A549 (cell line): ENCODE results near the gene PTPRG. TPM values are rescaled to one million over a fixed set of nuclear protein-coding genes. Genes with fewer than 3 reads are reported as not detected.

Experiments
- ATAC-seq, 2 experiments: fragments of 200-7000 bp in 1 of 2; fragments of >200 bp in 1 of 2; cut with Nextera tagmentation in 1 of 2; cut with Tn5 transposase in 1 of 2; 3 replicates each; pipeline versions ENCODE4 v1.8.0 to v1.9.1; 2018 to 2020; ENCODE audit warnings: mild to moderate bottlenecking in 1 of 2, moderate library complexity in 1 of 2
- CTCF ChIA-PET: fragments of 300-600 bp; sonication (Branson Sonifier 250); formaldehyde crosslinking; extraction: SDS; loops from one replicate; lab custom pipeline; 2021; ENCODE audit warnings: antibody characterized with exemption, inconsistent platforms; lab: Yijun Ruan, JAX
- POLR2A ChIA-PET: fragments of 350-600 bp; formaldehyde crosslinking; extraction: SDS; loops from one replicate; lab custom pipeline; 2021; ENCODE audit warnings: antibody characterized with exemption, inconsistent platforms; lab: Yijun Ruan, JAX
- DNase-seq, 2 experiments: peaks; one replicate each; pipeline versions ENCODE4 v3.0.0 to v3.0.0-alpha.2; 2011 to 2016; ENCODE audit warnings: low read depth in 1 of 2, low spot score in 1 of 2
- FAIRE-seq: peaks from 2 replicates; lab custom pipeline; 2011; peaks lifted over from hg19 to GRCh38; lab: Jason Lieb, UNC
- H3K27ac ChIP-seq, 2 experiments: fragments of >200 bp; sonication (Bioruptor Twin); formaldehyde crosslinking; 3 replicates each; pipeline ENCODE4 v1.5.1; 2016 to 2017
- H3K4me1 ChIP-seq: fragments of >200 bp; sonication (Bioruptor Twin); formaldehyde crosslinking; 3 replicates; pipeline ENCODE4 v1.6.1; 2016
- H3K4me2 ChIP-seq: fragments of >200 bp; sonication (Bioruptor Twin); formaldehyde crosslinking; 3 replicates; pipeline ENCODE4 v1.6.1; 2016
- H3K4me3 ChIP-seq: fragments of >200 bp; sonication (Bioruptor Twin); formaldehyde crosslinking; 3 replicates; pipeline ENCODE4 v1.5.1; 2016
- H3K9me3 ChIP-seq: fragments of >200 bp; sonication (Bioruptor Twin); formaldehyde crosslinking; 3 replicates; pipeline ENCODE4 v1.6.1; 2016
- CEBPB ChIP-seq, 2 experiments: fragments of >200 bp in 1 of 2; sonication (Bioruptor Twin) in 1 of 2; formaldehyde crosslinking in 1 of 2; IDR thresholded peaks; 2 replicates each; pipeline ENCODE4 v1.6.1; 2012 to 2016
- CHD2 ChIP-seq: fragments of 150-350 bp; IDR thresholded peaks from 2 replicates; pipeline ENCODE4 v1.6.1; 2014; ENCODE audit warnings: low read length; ENCODE audit not compliant: partially characterized antibody
- CHD4 ChIP-seq: fragments of 200-600 bp; sonication (generic); IDR thresholded peaks from 2 replicates; pipeline ENCODE4 v1.6.1; 2016; ENCODE audit warnings: antibody characterized with exemption, mild to moderate bottlenecking, borderline replicate concordance
- EHF ChIP-seq: fragments of 250-450 bp; sonication (Bioruptor Pico); IDR thresholded peaks from 2 replicates; pipeline ENCODE4 v1.5.0; 2020; ENCODE audit warnings: mild to moderate bottlenecking
- EHMT2 ChIP-seq: fragments of 200-600 bp; sonication (generic); IDR thresholded peaks from 2 replicates; pipeline ENCODE4 v1.6.1; 2016; ENCODE audit warnings: antibody characterized with exemption, low read depth, mild to moderate bottlenecking, moderate library complexity
- EP300 ChIP-seq, 2 experiments: fragments of >200 bp; sonication (Bioruptor Twin); formaldehyde crosslinking; IDR thresholded peaks; 2 replicates in 1 of 2; 3 replicates in 1 of 2; pipeline ENCODE4 v1.6.1; 2016 to 2017
- ESRRA ChIP-seq: fragments of 150-350 bp; IDR thresholded peaks from 2 replicates; pipeline ENCODE4 v1.6.1; 2014; ENCODE audit warnings: mild to moderate bottlenecking, low read length, borderline replicate concordance
- FOXS1 ChIP-seq: fragments of 250-450 bp; sonication (Bioruptor Pico); IDR thresholded peaks from 2 replicates; pipeline ENCODE4 v1.5.0; 2020; ENCODE audit warnings: mild to moderate bottlenecking, moderate library complexity
- HEYL ChIP-seq: fragments of 250-450 bp; sonication (Bioruptor Pico); IDR thresholded peaks from 2 replicates; pipeline ENCODE4 v1.8.0; 2021; ENCODE audit warnings: mild to moderate bottlenecking, moderate library complexity
- HOXA7 ChIP-seq: fragments of 250-450 bp; sonication (Bioruptor Pico); IDR thresholded peaks from 2 replicates; pipeline ENCODE4 v1.5.0; 2020; ENCODE audit warnings: mild to moderate bottlenecking, moderate library complexity
- HOXB13 ChIP-seq: fragments of 250-450 bp; sonication (Bioruptor Pico); IDR thresholded peaks from 2 replicates; pipeline ENCODE4 v1.5.0; 2020; ENCODE audit warnings: low read depth, mild to moderate bottlenecking, moderate library complexity
- HOXB5 ChIP-seq: fragments of 250-450 bp; sonication (Bioruptor Pico); IDR thresholded peaks from 2 replicates; pipeline ENCODE4 v1.5.0; 2020; ENCODE audit warnings: mild to moderate bottlenecking, moderate library complexity
- JUN ChIP-seq, 2 experiments: fragments of >200 bp; sonication (Bioruptor Twin); formaldehyde crosslinking; IDR thresholded peaks; 2 replicates in 1 of 2; 3 replicates in 1 of 2; pipeline ENCODE4 v1.6.1; 2016 to 2017
- KDM1A ChIP-seq: fragments of 200-600 bp; sonication (generic); IDR thresholded peaks from 2 replicates; pipeline ENCODE4 v1.6.1; 2016; ENCODE audit warnings: low read depth, mild to moderate bottlenecking
- KDM5A ChIP-seq: fragments of 200-600 bp; sonication (generic); IDR thresholded peaks from 2 replicates; pipeline ENCODE4 v1.6.1; 2016; ENCODE audit warnings: antibody characterized with exemption, mild to moderate bottlenecking
- MAFK ChIP-seq: fragments of 450-650 bp; IDR thresholded peaks from 2 replicates; pipeline ENCODE4 v1.6.1; 2014; ENCODE audit not compliant: partially characterized antibody
- MYC ChIP-seq: IDR thresholded peaks from 2 replicates; pipeline ENCODE4 v1.6.1; 2012; ENCODE audit warnings: mild to moderate bottlenecking, inconsistent platforms, low read length, improper control_type of control experiment, borderline replicate concordance
- NFE2L2 ChIP-seq: fragments of 150-350 bp; conservative IDR thresholded peaks from 2 replicates; pipeline ENCODE4 v1.6.1; 2014; ENCODE audit warnings: low read length
- NPAS2 ChIP-seq: fragments of 250-450 bp; sonication (Bioruptor Pico); IDR thresholded peaks from 2 replicates; pipeline ENCODE4 v1.8.0; 2022; ENCODE audit warnings: mild to moderate bottlenecking, moderate library complexity, borderline replicate concordance
- NR3C1 ChIP-seq: fragments of >200 bp; sonication (Bioruptor Twin); formaldehyde crosslinking; IDR thresholded peaks from 3 replicates; pipeline ENCODE4 v1.6.1; 2017
- POLR2AphosphoS2 ChIP-seq: conservative IDR thresholded peaks from 2 replicates; pipeline ENCODE4 v1.6.1; 2012; ENCODE audit warnings: low read length, improper control_type of control experiment, inconsistent platforms
- SMC3 ChIP-seq: fragments of >200 bp; sonication (Bioruptor Twin); formaldehyde crosslinking; IDR thresholded peaks from 3 replicates; pipeline ENCODE4 v1.6.1; 2018; ENCODE audit warnings: inconsistent platforms
- SREBF2 ChIP-seq: fragments of 450-650 bp; IDR thresholded peaks from 2 replicates; pipeline ENCODE4 v1.6.1; 2014; ENCODE audit warnings: mild to moderate bottlenecking, moderate library complexity
- TFCP2L1 ChIP-seq: fragments of 250-450 bp; sonication (Bioruptor Pico); IDR thresholded peaks from 2 replicates; pipeline ENCODE4 v1.5.0; 2021; ENCODE audit warnings: mild to moderate bottlenecking
- ZC3H11A ChIP-seq: fragments of 450-650 bp; IDR thresholded peaks from 2 replicates; pipeline ENCODE4 v1.6.1; 2014; ENCODE audit warnings: antibody characterized with exemption, mild to moderate bottlenecking
- ZFP36 ChIP-seq: fragments of 450-650 bp; IDR thresholded peaks from 2 replicates; pipeline ENCODE4 v1.6.1; 2014; ENCODE audit warnings: borderline replicate concordance; ENCODE audit not compliant: partially characterized antibody
- ZNF302 ChIP-seq: fragments of 250-450 bp; sonication (Bioruptor Pico); IDR thresholded peaks from 2 replicates; pipeline ENCODE4 v1.9.0; 2021; ENCODE audit warnings: inconsistent platforms, mild to moderate bottlenecking, moderate library complexity
- ZSCAN20 ChIP-seq: fragments of 250-450 bp; sonication (Bioruptor Pico); IDR thresholded peaks from 2 replicates; pipeline ENCODE4 v1.8.0; 2022; ENCODE audit warnings: mild to moderate bottlenecking, moderate library complexity
- WGBS: methylation state at CpG from one replicate; pipeline ENCODE4 v1.1.6; 2017; ENCODE audit errors: missing lambda C conversion rate; 5-methylcytosine and 5-hydroxymethylcytosine counted together
- polyA plus RNA-seq, 4 experiments: library from polyadenylated mRNA; depleted of rRNA in 3 of 4; stranded (reverse); fragments of >200 nt; fragmentation: RNase III in 1 of 4; extraction: RNeasy Plus Mini Kit Qiagen cat#74134 plus additional on column Dnase treatment in 1 of 4; gene quantifications; 2 replicates in 3 of 4; 3 replicates in 1 of 4; pipeline ENCODE4 v1.2.3, GENCODE V29; 2011 to 2017
- TF ChIP-seq, protein P1 (sequence below): IDR thresholded peaks from 2 replicates; pipeline ENCODE4 v1.6.1; 2012
- TF ChIP-seq, protein P2 (sequence below): fragments of 450-650 bp; IDR thresholded peaks from 2 replicates; pipeline ENCODE4 v1.6.1; 2014; ENCODE audit warnings: antibody characterized with exemption
- TF ChIP-seq, protein P3 (sequence below): fragments of >200 bp; sonication (Bioruptor Twin); formaldehyde crosslinking; IDR thresholded peaks from 3 replicates; pipeline ENCODE4 v1.5.1; 2016
- TF ChIP-seq, protein P4 (sequence below): fragments of 250-450 bp; sonication (Bioruptor Pico); IDR thresholded peaks from 2 replicates; pipeline ENCODE4 v1.5.0; 2020; ENCODE audit warnings: low read depth, mild to moderate bottlenecking, moderate library complexity
- TF ChIP-seq, protein P5 (sequence below): fragments of 150-350 bp; IDR thresholded peaks from 2 replicates; pipeline ENCODE4 v1.6.1; 2014; ENCODE audit warnings: low read depth, mild to moderate bottlenecking, low read length

PTPRG gene
- polyA plus RNA-seq, 2 of the 4 experiments (the other 2 are of a cell fraction) = 4.5 to 4.8 TPM

DNA sequence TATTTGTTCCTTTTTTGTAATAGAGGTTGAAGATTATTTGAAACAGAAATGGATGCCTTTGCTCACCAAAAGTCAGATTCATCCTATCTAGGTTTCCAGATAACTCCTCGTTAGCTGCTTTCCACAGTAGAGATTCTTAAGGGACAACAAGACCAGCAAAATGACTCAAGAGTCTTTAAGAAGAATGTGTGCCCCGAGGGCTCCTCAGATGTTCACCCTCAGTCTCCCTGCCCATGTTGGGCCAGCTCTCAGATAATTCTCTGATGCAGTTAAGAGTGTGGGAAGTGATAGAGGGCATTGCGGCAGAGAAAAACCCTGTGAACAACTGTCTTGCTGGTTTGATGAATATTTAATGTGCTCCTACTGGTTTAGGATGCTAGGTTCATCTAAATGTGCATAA, 251.1 kb downstream of the PTPRG start:
- FAIRE-seq = no peak
- H3K4me1 ChIP-seq = no peaks in the 10 kb centered on the region
- no peak overlapping the region for H3K4me3 ChIP-seq
- ChIA-PET CTCF (no interaction called here), POLR2A (no interaction called here)
- no peak overlapping the region for H3K4me2 ChIP-seq
- no peak for ATAC-seq
- no peak for DNase-seq
- WGBS = 37% methylated on average over 3 of the region's 3 CpGs
- no peak for TF ChIP-seq NPAS2
- no peak for TF ChIP-seq HOXA7 (CRISPR knock-in tag)
- TF ChIP-seq TFCP2L1 (CRISPR knock-in tag) = no peak
- TF ChIP-seq FOXS1 (CRISPR knock-in tag) = no peak
- no peak for TF ChIP-seq KDM1A
- TF ChIP-seq JUN (IDR thresholded peaks at IDR 0.05) = no peak
- TF ChIP-seq, protein P1, sequence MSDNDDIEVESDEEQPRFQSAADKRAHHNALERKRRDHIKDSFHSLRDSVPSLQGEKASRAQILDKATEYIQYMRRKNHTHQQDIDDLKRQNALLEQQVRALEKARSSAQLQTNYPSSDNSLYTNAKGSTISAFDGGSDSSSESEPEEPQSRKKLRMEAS = no peak
- TF ChIP-seq, protein P2, sequence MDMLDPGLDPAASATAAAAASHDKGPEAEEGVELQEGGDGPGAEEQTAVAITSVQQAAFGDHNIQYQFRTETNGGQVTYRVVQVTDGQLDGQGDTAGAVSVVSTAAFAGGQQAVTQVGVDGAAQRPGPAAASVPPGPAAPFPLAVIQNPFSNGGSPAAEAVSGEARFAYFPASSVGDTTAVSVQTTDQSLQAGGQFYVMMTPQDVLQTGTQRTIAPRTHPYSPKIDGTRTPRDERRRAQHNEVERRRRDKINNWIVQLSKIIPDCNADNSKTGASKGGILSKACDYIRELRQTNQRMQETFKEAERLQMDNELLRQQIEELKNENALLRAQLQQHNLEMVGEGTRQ = no peak
- TF ChIP-seq MYC = no peak
- TF ChIP-seq, all 56 proteins: peak for 0
- Histone ChIP-seq H3K27ac (no peak overlapping the region), H3K9me3 (no peaks in the 10 kb centered on the region)

DNA sequence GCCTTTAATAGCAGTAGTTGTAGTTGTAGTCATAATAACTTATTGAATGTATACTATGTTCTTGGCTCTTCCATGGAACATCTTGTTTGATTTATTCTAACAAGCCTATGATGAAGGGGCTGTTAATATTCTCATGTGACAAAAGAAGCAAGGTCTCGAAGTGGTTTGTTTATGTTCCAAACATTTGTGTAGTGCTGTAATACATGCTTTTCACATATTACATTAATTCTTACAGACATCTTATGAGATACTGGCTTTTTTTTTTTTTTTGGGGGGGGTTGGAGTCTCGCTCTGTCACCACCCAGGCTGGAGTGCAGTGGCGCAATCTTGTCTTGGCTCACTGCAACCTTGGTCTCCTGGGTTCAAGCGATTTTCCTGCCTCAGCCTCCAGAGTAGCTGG, 252.3 kb downstream of the PTPRG start:
- H3K9me3 ChIP-seq = no peaks in the 10 kb centered on the region
- H3K4me1 ChIP-seq = no peaks in the 10 kb centered on the region
- 53% methylated on average over 3 of the region's 4 CpGs for WGBS
- H3K4me2 ChIP-seq = no peak overlapping the region
- POLR2A ChIA-PET = no interaction called here
- no peak for DNase-seq
- no peak for ATAC-seq
- CTCF ChIA-PET = no interaction called here
- H3K27ac ChIP-seq = no peak overlapping the region
- TF ChIP-seq ZNF302 (no peak), CHD2 (no peak), POLR2AphosphoS2 (no peak), KDM1A (no peak), EHF (CRISPR knock-in tag) (no peak), HEYL (CRISPR knock-in tag) (no peak)
- TF ChIP-seq, protein P3, sequence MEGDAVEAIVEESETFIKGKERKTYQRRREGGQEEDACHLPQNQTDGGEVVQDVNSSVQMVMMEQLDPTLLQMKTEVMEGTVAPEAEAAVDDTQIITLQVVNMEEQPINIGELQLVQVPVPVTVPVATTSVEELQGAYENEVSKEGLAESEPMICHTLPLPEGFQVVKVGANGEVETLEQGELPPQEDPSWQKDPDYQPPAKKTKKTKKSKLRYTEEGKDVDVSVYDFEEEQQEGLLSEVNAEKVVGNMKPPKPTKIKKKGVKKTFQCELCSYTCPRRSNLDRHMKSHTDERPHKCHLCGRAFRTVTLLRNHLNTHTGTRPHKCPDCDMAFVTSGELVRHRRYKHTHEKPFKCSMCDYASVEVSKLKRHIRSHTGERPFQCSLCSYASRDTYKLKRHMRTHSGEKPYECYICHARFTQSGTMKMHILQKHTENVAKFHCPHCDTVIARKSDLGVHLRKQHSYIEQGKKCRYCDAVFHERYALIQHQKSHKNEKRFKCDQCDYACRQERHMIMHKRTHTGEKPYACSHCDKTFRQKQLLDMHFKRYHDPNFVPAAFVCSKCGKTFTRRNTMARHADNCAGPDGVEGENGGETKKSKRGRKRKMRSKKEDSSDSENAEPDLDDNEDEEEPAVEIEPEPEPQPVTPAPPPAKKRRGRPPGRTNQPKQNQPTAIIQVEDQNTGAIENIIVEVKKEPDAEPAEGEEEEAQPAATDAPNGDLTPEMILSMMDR = no peak
- FAIRE-seq = no peak
- H3K4me3 ChIP-seq = no peak overlapping the region

DNA sequence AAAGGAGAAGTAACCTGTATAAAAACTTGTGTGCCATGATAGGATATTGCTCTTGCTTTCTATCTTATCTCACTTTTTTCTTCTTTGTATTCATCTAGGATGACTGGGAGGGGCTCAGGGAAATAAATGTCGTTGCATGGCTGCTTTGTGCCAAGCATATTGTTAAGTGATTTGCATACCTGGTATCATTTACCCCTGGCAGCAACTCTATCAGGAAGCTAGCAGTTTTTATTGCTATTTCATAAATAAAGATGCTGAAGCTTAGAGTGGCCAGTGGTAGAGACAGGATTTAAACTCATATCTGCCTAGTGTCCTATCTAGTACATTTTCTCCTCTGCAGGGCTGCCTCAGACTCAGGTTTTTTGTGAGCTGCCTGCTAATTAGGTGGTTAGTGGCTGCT, 253.3 kb downstream of the PTPRG start:
- Histone ChIP-seq H3K27ac (no peak overlapping the region), H3K9me3 (no peaks in the 10 kb centered on the region), H3K4me2 (no peak overlapping the region), H3K4me3 (no peak overlapping the region), H3K4me1 (no peaks in the 10 kb centered on the region)
- WGBS = 5% methylated on average over 1 of the region's 1 CpG
- FAIRE-seq (no peak), DNase-seq (no peak), ATAC-seq (no peak)
- TF ChIP-seq ZFP36 (no peak), EHMT2 (no peak), HOXB13 (CRISPR knock-in tag) (no peak), ZNF302 (no peak), EP300 (IDR thresholded peaks at IDR 0.05) (no peak), HOXB5 (no peak), SMC3 (no peak), CEBPB (IDR thresholded peaks at IDR 0.05) (no peak), SREBF2 (no peak), NR3C1 (no peak), KDM5A (no peak), ZSCAN20 (no peak), ZC3H11A (no peak), HOXA7 (CRISPR knock-in tag) (no peak), NFE2L2 (no peak), CHD4 (no peak), MAFK (no peak), ESRRA (no peak)
- TF ChIP-seq, protein P4, sequence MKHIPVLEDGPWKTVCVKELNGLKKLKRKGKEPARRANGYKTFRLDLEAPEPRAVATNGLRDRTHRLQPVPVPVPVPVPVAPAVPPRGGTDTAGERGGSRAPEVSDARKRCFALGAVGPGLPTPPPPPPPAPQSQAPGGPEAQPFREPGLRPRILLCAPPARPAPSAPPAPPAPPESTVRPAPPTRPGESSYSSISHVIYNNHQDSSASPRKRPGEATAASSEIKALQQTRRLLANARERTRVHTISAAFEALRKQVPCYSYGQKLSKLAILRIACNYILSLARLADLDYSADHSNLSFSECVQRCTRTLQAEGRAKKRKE (CRISPR knock-in tag) = no peak
- TF ChIP-seq, protein P5, sequence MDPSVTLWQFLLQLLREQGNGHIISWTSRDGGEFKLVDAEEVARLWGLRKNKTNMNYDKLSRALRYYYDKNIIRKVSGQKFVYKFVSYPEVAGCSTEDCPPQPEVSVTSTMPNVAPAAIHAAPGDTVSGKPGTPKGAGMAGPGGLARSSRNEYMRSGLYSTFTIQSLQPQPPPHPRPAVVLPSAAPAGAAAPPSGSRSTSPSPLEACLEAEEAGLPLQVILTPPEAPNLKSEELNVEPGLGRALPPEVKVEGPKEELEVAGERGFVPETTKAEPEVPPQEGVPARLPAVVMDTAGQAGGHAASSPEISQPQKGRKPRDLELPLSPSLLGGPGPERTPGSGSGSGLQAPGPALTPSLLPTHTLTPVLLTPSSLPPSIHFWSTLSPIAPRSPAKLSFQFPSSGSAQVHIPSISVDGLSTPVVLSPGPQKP = no peak
- ChIA-PET POLR2A (no interaction called here), CTCF (no interaction called here)
